SIG-M5 treated with dmso at 0.1 percent for 504 hours (cell line): ENCODE results near the gene DEFB131A.
"Not testable (repeated sequence)": the region's sequence is repeated elsewhere in the genome, so short reads cannot be mapped to it uniquely, and the experiment has no call there.

Experiments
- DNase-seq: peaks from one replicate; lab custom pipeline; 2025; ENCODE audit not compliant: unreplicated experiment; lab: John Stamatoyannopoulos, UW

The DEFB131A gene, protein sequence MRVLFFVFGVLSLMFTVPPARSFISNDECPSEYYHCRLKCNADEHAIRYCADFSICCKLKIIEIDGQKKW

DNA sequence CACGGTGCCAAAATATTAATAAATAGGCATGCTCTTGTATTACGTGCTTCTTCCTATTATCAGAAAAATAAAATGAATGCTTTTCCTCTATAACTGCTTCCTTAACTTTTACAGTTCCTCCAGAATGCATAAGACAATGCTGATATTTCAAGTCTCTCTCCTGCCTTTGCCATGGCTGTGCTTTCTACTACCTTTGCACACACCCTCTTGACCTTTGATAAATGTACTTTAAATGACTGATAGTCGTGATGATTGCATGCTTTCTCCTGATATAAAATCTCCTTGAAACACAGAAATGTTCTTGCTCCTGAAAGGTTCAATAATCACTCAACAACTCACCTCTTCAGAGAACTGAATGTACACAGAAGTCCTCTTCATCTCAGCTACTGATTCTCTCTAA, at the start of gene DEFB131A:
Gene DEFB131A, plus strand, starts transcription at position 301 of the 400 bp plus-strand sequence. CDS start 120 bp downstream, outside the sequence.
- not testable (repeated sequence) for DNase-seq

DNA sequence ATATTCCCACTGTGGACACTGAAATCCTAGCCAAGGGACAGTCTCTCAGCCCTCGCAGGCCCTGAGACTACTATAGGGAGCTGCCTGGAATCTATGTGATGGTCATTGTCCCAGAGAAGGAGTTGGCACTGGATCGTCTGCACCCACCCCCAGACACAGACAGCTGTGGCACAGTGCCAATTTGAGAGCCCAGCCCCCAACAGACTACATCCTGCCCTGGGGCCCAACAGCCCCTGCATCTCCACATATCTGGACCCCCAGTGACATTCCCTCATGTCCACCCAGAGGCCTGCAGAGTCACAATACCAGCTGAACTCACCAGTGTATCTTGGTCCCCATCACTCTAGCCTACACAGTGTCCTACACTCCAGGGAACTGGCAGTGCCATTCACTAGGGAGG, 38.4 kb upstream of the DEFB131A start:
- DNase-seq: not testable (repeated sequence)

DNA sequence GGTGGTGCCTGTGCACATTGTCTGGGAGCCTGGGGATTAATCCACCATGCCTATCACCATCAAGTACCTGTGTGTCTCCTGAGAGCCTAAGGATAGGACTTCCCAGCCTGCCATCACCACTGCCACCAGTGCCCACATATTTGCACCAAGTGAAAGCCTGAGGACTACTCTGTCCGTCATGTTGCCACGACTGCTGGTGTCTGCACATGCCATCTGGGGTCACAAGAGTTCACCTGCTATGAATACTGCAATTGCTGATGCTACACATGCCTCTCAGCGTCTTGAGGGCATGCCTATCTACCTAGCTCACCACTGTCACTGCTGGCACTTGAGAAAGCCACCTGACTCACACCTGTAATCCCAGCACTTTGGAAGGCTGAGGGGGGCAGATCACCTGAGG, 37.7 kb upstream of the DEFB131A start:
- DNase-seq: not testable (repeated sequence)

DNA sequence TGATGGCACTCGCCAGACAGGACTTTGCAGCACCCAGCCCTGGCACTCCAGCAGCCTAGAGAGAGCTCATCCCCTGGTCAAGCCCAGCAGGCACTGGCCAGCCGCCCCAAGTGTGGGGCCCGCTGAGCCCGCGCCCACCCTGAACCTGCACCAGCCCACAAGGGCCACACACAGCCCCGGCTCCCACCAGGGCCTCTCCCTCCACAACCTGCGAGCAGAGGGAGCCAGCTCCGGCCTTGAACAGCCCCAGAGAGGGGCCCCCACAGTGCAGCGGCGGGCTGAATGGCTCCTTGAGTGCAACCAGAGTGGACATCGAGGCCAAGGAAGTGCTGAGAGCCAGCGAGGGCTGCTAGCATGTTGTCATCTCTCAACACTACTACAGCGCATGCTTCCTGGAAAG, 34.4 kb upstream of the DEFB131A start:
- DNase-seq: no peak

DNA sequence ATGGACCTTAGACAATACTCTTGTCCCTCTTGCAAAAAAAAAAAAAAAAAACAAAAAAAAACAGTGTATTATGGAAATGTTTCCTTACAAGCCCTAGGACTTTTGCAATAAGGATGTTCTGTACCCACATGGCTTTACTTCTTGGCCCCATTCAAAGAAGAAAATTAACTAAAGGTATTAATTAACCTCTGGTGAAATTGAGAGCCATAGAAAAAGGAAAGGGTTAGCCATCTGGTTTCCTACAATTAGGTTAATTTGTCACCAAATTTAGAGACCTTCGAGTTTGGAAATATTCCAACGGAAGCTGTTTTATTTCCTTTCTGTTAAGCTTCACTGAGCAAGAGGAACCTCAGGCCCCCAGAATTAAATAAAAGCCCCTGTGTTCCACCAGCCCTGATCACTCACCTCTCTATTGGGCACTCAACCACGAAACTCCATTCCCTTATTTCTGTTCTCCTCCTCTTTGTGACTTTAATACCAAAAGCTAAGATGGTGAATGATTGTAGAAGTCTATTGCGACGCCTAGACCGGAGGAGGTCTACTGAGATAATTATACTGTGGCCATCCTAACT, 22.2 kb upstream of the DEFB131A start:
- not testable (repeated sequence) for DNase-seq

DNA sequence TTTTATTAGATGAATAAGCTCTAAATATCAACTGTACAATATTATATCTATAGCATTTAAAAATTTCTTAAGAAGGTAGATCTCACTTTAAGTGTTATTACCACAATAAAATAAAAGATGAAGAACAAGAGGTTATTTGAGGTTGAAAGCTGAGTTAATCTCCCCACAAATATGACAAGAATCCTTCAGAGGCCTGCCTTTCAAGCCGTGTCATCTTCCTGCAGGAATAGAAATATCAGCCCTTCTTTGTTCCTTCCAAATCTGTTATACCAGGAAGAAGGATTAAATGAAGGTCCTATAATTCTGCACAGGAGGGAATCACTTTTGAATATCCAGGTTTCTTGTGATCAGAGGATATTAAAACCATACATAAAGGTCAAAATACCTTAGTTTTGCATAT, 18.3 kb upstream of the DEFB131A start:
- not testable (repeated sequence) for DNase-seq

DNA sequence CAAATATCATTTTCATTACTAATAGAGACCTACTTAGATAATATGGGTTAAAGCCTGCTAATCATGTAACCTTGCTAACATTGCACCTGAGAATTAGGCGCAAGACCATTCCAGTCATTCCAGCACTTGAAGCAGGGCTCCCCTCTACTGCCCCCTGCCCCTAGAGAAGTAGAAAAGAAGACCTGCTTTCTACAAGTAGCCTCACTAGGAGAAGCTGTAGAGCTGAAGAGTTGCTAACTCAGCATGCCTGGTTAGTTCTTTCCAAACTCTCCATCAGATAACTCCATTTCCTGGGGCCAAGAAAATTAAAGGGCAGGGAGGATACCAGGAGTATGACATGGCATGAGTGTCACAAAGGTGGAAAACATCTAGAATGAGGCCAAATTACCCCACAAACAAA, 14.2 kb upstream of the DEFB131A start:
- DNase-seq: not testable (repeated sequence)

DNA sequence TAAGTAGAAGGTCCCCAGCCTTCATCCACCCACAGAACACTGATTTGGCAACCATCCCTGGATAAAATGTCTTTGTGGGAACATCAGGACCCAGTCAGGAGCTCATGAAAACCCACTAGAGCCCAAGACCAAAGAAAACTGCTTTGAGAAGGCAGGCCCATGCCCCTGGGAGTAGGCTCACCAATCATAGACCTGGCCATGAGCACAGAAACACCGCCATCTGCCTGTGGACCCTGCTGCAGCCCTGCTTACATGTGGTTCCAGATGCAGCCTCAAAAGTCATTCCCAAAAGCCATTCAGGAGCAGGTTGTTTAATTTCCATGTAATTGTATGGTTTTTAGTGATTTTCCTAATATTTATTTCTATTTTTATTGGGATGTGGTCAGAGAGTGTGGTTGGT, 10.9 kb upstream of the DEFB131A start:
- DNase-seq: not testable (repeated sequence)

DNA sequence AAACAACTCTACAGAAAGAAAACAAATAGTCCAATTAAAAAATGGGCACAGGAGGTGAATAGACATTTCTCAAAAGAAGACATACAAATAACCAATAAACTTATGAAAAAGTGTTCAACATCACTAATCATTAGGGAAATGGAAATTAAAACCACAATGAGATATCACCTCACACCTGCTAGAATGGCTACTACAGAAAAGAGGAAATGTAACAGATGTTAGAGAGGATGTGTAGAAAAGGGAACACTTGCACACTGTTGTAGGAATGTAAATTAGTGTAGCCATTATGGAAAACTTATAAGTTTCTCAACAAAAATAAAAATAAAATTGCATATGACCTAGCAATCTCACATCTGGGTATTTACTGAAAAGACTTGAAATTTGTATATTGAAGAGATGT, 7.5 kb upstream of the DEFB131A start:
- DNase-seq: not testable (repeated sequence)

DNA sequence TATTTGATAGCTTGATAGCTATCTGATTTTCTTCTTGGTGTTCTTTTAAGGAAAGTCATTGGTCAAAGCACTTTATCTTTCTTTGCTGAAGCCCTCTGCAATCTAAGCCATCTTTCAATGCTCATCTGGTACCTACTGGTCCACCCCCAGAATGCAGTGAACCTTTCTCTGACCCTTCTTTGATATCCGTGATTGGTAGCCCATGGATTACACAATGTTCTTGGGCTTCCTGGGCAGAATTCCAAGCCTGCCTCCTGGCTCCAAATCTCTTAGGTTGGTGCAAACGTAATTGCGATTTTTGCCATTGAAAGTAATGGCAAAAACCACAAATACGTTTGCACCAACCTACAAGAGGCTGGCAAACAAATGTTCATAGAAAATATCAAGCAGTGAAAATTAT, 1.9 kb upstream of the DEFB131A start:
- not testable (repeated sequence) for DNase-seq

DNA sequence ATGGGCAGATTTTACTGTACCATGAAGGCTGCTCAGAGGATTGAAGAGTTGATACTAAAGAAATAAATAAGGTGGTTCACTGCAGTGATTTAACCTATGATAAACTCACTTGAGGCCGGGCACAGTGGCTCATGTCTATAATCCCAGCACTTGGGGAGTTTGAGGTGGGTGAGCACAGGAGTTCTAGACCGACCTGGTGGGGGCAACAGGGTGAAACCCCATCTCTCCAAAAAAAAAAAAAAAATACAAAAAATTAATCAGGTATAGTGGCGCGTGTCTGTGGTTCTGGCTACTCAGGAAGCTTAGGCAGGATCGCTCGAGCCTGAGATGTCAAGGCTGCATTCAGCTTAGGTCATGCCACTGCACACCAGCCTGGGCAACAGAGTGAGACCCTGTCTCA, 467 bp downstream of the DEFB131A start:
- not testable (repeated sequence) for DNase-seq

DNA sequence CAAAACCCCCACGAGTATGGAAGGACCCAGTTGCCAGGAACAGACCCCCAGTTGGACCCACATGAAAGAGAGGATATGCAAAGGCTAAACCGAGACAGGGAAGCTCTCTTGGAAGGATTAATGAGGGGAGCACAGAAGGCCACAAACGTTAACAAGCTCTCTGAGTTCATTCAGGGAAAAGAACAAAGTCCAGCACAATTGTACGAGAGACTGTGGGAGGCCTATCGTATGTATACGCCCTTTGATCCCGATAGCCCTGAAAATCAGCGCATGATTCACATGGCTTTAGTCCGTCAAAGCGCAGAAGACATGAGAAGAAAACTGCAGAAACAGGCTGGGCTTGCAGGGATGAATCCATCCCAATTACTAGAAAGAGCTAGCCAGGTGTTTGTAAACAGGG, 8.0 kb downstream of the DEFB131A start:
- not testable (repeated sequence) for DNase-seq

DNA sequence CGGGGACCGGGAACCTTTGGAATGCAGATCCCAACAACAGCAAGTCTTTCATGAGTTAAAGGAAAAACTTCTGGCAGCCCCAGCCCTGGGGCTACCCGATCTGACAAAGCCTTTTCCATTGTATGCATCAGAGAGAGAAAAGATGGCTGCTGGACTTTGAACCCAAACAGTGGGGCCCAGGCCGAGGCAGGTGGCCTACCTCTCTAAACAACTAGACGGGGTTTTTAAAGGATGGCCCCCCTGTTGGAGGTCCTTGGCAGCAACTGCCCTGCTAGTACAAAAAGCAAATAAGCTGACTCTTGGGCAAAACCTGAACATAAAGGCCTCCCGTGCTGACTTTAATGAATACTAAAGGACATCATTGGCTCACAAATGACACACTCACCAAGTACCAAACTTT, 10.1 kb downstream of the DEFB131A start:
- not testable (repeated sequence) for DNase-seq

DNA sequence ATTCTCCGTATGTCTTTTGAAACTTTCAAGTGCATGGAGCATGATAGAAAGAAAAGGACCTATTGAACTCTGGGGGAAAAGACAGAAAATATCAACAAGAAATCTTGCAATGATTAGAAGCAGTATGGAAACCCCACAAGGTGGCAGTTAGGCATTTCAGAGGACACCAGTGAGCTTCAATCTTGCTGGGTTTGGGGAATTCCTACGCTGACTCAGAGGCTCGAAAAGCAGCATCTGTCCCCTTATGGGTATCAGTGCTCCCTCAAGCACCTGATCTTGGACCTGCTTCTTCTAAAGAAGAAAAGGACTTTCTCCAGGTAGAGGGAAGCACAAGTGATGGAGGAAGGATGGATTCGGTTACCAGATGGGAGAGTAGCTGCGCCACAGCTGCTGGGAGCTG, 10.8 kb downstream of the DEFB131A start:
- not testable (repeated sequence) for DNase-seq

DNA sequence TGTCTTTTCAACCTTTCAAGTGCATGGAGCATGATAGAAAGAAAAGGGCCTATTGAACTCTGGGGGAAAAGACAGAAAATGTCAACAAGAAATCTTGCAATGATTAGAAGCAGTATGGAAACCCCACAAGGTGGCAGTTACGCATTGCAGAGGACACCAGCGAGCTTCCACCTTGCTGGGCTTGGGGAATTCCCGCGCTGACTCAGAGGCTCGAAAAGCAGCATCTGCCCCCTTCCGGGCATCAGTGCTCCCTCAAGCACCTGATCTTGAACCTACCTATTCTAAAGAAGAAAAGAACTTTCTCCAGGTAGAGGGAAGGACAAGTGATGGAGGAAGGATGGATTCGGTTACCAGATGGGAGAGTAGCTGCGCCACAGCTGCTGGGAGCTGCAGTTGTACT, 35.3 kb downstream of the DEFB131A start:
- DNase-seq: not testable (repeated sequence)

DNA sequence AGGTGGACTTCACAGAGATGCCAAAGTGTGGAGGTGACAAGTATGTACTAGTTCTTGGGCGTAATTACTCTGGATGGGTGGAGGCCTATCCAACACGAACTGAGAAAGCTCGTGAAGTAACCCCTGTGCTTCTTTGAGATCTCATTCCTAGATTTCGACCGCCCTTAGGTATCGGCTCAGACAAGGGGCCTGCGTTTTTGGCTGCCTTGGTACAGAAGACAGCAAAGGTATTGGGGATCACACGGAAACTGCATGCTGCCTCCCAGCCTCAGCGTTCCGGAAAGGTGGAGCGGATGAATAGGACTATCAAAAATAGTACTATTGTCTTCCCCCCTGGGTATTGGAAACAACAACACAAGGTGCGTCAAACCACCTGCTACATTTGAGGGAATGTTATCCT, 35.9 kb downstream of the DEFB131A start:
- DNase-seq: not testable (repeated sequence)

DNA sequence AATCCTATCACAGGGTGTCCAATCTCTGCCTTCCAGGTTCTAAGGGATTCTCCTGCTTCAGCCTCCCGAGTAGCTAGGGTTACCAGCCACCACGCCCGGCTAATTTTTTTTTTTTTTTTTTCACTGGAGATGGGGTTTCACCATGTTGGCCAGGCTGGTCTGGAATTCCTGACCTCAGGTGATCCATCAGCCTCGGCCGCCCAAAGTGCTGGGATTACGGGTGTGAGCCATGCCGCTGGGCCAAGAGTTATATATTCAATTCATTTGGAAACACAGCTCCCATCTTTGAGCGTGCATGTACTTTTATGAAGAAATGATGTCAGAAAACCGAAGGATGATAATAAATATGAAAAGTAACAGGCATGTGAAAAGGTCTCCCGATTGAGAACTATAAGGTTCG, 38.7 kb downstream of the DEFB131A start:
- not testable (repeated sequence) for DNase-seq

DNA sequence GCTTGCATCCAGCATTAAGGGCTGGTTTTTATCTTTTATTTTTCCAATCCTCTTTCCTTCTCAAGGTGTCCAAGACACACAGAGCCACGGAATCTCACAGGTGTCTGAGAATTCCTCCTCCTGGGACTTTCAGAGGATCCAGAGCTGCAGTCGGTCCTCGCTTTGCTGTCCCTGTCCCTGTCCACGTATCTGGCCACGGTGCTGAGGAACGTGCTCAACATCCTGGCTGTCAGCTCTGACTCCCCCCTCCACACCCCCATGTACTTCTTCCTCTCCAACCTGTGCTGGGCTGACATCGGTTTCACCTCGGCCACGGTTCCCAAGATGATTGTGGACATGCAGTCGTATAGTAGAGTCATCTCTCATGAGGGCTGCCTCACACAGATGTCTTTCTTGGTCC, 39.5 kb downstream of the DEFB131A start:
- DNase-seq: not testable (repeated sequence)

DNA sequence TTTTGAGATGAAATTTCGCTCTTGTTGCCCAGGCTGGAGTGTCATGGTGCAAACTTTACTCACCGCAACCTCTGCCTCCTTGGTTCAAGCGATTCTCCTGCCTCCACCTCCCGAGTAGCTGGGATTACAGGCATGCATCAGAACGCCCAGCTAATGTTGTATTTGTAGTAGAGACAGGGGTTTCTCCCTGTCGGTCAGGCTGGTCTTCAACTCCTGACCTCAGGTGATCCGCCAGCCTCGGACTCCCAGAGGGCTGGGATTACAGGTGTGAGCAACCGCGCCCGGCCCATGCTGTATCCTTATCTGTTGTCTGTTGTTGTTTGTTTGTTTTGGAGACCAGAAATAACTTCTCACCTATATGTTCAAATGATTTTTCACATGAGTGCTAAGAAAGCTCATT, 42.7 kb downstream of the DEFB131A start:
- not testable (repeated sequence) for DNase-seq

DNA sequence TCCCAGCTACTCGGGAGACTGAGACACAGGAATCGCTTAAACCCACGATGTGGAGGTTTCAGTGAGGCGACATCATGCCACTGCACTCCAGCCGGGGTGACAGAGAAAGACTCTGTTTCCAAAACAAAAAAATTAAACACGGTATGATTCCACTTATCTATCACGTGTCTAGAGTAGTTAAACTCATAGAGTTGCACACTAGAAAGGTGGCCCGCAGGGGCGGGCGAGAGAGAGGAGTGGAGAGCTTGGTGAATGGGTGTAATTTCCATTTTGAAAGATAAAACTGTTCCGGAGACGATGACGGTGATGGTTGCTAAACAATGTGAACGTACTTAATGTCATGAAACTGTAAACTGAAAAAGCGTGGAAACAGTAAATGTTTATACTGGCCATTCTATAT, 44.6 kb downstream of the DEFB131A start:
- not testable (repeated sequence) for DNase-seq

DNA sequence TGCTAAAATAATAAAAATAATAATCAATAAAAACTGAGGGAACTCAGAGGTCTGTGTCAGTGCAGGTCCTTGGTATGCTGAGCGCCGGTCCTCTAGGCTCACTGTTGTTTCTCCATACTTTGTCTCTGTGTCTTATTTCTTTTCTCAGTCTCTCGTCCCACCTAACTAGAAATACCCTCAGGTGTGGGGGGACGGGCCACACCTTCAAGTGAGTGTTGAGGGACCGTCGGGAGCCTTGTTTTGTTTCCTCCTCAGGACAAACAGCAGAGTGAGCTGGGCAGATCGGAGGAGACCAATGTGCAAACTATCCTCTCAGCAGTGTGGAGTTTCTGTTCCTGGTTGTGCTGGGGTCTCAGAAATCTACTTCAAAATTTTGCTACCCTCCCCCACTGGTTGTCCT, 46.3 kb downstream of the DEFB131A start:
- DNase-seq: not testable (repeated sequence)

DNA sequence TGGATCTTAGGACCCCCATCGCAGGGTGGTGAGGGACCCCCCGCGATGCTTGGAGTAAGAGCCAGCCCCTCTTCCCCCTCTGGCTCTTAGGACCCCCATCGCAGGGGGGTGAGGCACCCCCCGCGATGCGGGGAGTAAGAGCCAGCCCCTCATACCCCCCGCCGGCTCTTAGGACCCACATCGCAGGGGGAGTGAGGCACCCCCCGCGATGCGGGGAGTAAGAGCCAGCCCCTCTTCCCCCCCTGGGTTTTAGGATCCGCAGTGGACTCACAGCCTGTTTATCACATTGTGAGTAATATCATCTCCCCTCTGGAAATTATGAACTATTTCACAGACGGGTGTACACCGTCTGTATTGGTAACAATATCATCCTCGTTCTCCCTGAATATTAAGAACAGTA, 46.8 kb downstream of the DEFB131A start:
- DNase-seq: not testable (repeated sequence)

DNA sequence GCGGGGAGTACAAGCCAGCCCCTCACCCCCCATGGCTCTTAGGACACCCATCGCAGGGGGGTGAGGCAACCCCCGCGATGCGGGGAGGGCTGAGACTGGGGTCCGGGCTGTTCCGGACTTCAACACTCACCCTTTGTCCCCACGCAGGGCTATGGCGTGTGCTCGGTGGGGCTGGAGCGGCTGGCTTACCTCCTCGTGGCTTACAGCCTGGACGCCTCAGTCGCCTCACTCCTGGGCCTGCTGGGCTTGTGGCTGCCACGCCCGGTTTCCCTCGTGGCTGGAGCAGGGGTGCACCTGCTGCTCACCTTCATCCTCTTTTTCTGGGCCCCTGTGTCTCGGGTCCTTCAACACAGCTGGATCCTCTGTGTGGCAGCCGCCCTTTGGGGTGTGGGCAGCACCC, 49.4 kb downstream of the DEFB131A start:
- DNase-seq: not testable (repeated sequence)
